HG02571 (cell line): ENCODE results near the gene ARL17A.
"Not testable (repeated sequence)": the region's sequence is repeated elsewhere in the genome, so short reads cannot be mapped to it uniquely, and the experiment has no call there.

Experiments used
- ATAC-seq: cut with Tn5 transposase; IDR thresholded peaks from one replicate; pipeline ENCODE4 v1.9.1; 2021; ENCODE audit warnings: mild to moderate bottlenecking, moderate library complexity; ENCODE audit not compliant: unreplicated experiment

The ARL17A gene

GRCh38 chr17:46579083-46580075 lies at the start of gene ARL17A:
TSS of gene ARL17A (minus strand) at chr17:46579691. CDS start at chr17:46576322, 3,369 bp downstream.
- peak; percentile 84 for ATAC-seq

- not testable (repeated sequence) for ATAC-seq
Measured at GRCh38 chr17:46628753-46629436, 49.4 kb upstream of the ARL17A start.

GRCh38 chr17:46627452-46627851 lies 48.0 kb upstream of the ARL17A start:
- ATAC-seq: not testable (repeated sequence)

- ATAC-seq: not testable (repeated sequence)
Measured at GRCh38 chr17:46624726-46625125, 45.2 kb upstream of the ARL17A start.

- ATAC-seq: not testable (repeated sequence)
Measured at GRCh38 chr17:46623790-46624189, 44.3 kb upstream of the ARL17A start.

GRCh38 chr17:46618975-46619374 lies 39.5 kb upstream of the ARL17A start:
- ATAC-seq: not testable (repeated sequence)

GRCh38 chr17:46617121-46617520 lies 37.6 kb upstream of the ARL17A start:
- ATAC-seq: not testable (repeated sequence)

GRCh38 chr17:46613876-46614275 lies 34.4 kb upstream of the ARL17A start:
- not testable (repeated sequence) for ATAC-seq

- not testable (repeated sequence) for ATAC-seq
Measured at GRCh38 chr17:46611304-46611703, 31.8 kb upstream of the ARL17A start.

GRCh38 chr17:46603125-46603524 lies 23.6 kb upstream of the ARL17A start:
- ATAC-seq: not testable (repeated sequence)

- ATAC-seq: not testable (repeated sequence)
Measured at GRCh38 chr17:46600767-46601166, 21.3 kb upstream of the ARL17A start.

- ATAC-seq: not testable (repeated sequence)
Measured at GRCh38 chr17:46598344-46598931, 18.9 kb upstream of the ARL17A start.

GRCh38 chr17:46591332-46591731 lies 11.8 kb upstream of the ARL17A start:
- not testable (repeated sequence) for ATAC-seq

- ATAC-seq: peak; percentile 67
Measured at GRCh38 chr17:46590157-46591146, 11.0 kb upstream of the ARL17A start, which contains the start of gene NSF. TSS of gene NSF (plus strand) at chr17:46590669. CDS start at chr17:46590776, 107 bp downstream.

GRCh38 chr17:46585444-46585843 lies 6.0 kb upstream of the ARL17A start:
- ATAC-seq: not testable (repeated sequence)

- peak; percentile 7 for ATAC-seq
Measured at GRCh38 chr17:46580082-46580481, 591 bp upstream of the ARL17A start.

- ATAC-seq: not testable (repeated sequence)
Measured at GRCh38 chr17:46571796-46572195, 7.7 kb downstream of the ARL17A start.

- ATAC-seq: not testable (repeated sequence)
Measured at GRCh38 chr17:46566980-46567379, 12.5 kb downstream of the ARL17A start.

GRCh38 chr17:46566284-46566683 lies 13.2 kb downstream of the ARL17A start:
- not testable (repeated sequence) for ATAC-seq

- not testable (repeated sequence) for ATAC-seq
Measured at GRCh38 chr17:46560048-46560447, 19.4 kb downstream of the ARL17A start.
